Endothelial cell of umbilical vein (primary cell): ENCODE measurements around the gene SDC1.

Experiments
- EZH2 ChIP-seq: IDR thresholded peaks from 2 replicates; pipeline ENCODE4 v1.6.1; 2012; ENCODE audit warnings: borderline replicate concordance, low read depth, mild to moderate bottlenecking, moderate library complexity, low read length, inconsistent platforms; ENCODE audit not compliant: severe bottlenecking
- JUN ChIP-seq: IDR thresholded peaks from 2 replicates; pipeline ENCODE4 v1.6.1; 2011; ENCODE audit warnings: borderline replicate concordance, low read depth; ENCODE audit not compliant: insufficient read length, insufficient read depth
- POLR2A ChIP-seq: IDR thresholded peaks from 2 replicates; pipeline ENCODE4 v1.6.1; 2012; ENCODE audit warnings: low read depth, mild to moderate bottlenecking, control low read depth, low read length
- POLR2AphosphoS5 ChIP-seq: IDR thresholded peaks from 2 replicates; pipeline ENCODE4 v1.6.1; 2012; ENCODE audit warnings: low read depth, mild to moderate bottlenecking, control low read depth, low read length, moderate library complexity; ENCODE audit not compliant: insufficient read depth
- TF ChIP-seq, protein P1 (sequence below): IDR thresholded peaks from 2 replicates; pipeline ENCODE4 v1.6.1; 2011; ENCODE audit not compliant: insufficient read depth, insufficient read length
- TF ChIP-seq, protein P2 (sequence below), 2 donors: IDR thresholded peaks; 1 replicate in 1 of 2; 2 replicates in 1 of 2; pipeline ENCODE4 v1.5.1; 2011; ENCODE audit warnings: low read length in 2 of 2, mild to moderate bottlenecking in 2 of 2, moderate library complexity in 2 of 2, control low read depth in 1 of 2, inconsistent platforms in 1 of 2, low read depth in 1 of 2; ENCODE audit not compliant: insufficient read depth in 1 of 2; ENCODE audit errors: extremely low read depth in 1 of 2

DNA sequence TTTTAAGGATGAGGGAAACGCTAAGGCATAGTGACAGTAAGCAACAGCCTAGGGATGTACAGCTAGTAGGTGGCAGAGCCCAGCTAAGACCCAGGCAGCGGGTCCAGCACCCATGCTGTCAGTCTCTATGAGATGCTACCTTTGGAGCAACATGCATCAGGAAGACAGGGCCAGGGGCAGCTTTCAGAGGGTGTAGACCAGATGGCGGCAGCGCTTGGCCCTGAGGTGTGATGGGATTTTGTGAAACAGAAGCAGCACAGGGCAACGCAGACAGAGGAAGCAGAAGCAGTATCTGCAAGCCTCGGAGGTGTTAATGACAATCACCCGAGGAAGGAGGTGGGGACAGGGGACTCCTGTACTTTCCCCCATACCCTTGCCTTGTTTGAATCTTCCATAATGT lies 43.2 kb downstream of the SDC1 start:
- TF ChIP-seq EZH2 (no peak), POLR2AphosphoS5 (no peak), POLR2A (no peak), JUN (no peak)
- TF ChIP-seq, protein P1, sequence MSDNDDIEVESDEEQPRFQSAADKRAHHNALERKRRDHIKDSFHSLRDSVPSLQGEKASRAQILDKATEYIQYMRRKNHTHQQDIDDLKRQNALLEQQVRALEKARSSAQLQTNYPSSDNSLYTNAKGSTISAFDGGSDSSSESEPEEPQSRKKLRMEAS: no peak
- TF ChIP-seq, protein P2, sequence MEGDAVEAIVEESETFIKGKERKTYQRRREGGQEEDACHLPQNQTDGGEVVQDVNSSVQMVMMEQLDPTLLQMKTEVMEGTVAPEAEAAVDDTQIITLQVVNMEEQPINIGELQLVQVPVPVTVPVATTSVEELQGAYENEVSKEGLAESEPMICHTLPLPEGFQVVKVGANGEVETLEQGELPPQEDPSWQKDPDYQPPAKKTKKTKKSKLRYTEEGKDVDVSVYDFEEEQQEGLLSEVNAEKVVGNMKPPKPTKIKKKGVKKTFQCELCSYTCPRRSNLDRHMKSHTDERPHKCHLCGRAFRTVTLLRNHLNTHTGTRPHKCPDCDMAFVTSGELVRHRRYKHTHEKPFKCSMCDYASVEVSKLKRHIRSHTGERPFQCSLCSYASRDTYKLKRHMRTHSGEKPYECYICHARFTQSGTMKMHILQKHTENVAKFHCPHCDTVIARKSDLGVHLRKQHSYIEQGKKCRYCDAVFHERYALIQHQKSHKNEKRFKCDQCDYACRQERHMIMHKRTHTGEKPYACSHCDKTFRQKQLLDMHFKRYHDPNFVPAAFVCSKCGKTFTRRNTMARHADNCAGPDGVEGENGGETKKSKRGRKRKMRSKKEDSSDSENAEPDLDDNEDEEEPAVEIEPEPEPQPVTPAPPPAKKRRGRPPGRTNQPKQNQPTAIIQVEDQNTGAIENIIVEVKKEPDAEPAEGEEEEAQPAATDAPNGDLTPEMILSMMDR (IDR thresholded peaks at IDR 0.05; ENCODE audit: extremely low read depth in 1 of 2, insufficient read depth in 1 of 2, low read depth in 1 of 2, low read length in 2 of 2): no peak
